Endothelial cell of umbilical vein (primary cell): ENCODE data around the gene EDA. TPM values are rescaled to one million over a fixed set of nuclear protein-coding genes. Genes with fewer than 3 reads are reported as not detected.

Experiments used
- microRNA-seq: library from miRNA; unstranded; fragments of <30 nt; microRNA quantifications from one replicate; pipeline ENCODE4 v1.2.0, GENCODE V29; 2021; ENCODE audit warnings: borderline number of aligned reads, borderline replicate concordance
- polyA plus RNA-seq, 4 experiments: library from polyadenylated mRNA; depleted of rRNA in 3 of 4; stranded (reverse) in 3 of 4; unstranded in 1 of 4; fragments of >200 nt; gene quantifications; 2 replicates each; pipeline versions ENCODE4 v1.2.1 to v1.2.3, GENCODE V29; 2011 to 2012; ENCODE audit warnings: missing spikeins in 1 of 4
- small RNA-seq: library from RNA; depleted of rRNA; stranded (forward); fragments of <200 nt; gene quantifications from one replicate; pipeline ENCODE3, GENCODE V24; 2012; ENCODE audit warnings: low replicate concordance, low read depth; ENCODE audit not compliant: insufficient read depth, insufficient read length
- total RNA-seq: library from RNA; stranded (reverse); gene quantifications from 2 replicates; pipeline ENCODE4 v1.2.3, GENCODE V29; 2021

Gene EDA
- total and polyA plus RNA-seq, 2 donors (not counting 3 experiments of a cell fraction or from before 2014, with no cell fraction given): 0.37 to 1.2 TPM

Small RNAs within 50 kb of the gene (microRNA-seq; reads per million reads assigned to microRNA genes)
- 1.5 reads per million for gene MIR676

Small RNAs within 50 kb of the gene (small RNA-seq; reads per million reads assigned to genes)
- gene MIR676: not detected
- not detected for gene RF00012

Other genes starting within 250 kb of the EDA start
- gene NALF2, start 111.8 kb upstream of the EDA start, total RNA-seq: not detected in 2 replicates
- not detected in 2 replicates for gene NALF2, start 111.8 kb upstream of the EDA start, polyA plus RNA-seq